ENCODE data around the gene NEXN. TPM values are rescaled to one million over a fixed set of nuclear protein-coding genes. Genes with fewer than 3 reads are reported as not detected.

NEXN gene
- total and polyA plus RNA-seq, 9 donors, result 57.9 to 291 (median 216) TPM

- no peak for DNase-seq
- Histone ChIP-seq H3K27ac (ENCODE audit: low read length) (no peak overlapping the region), H3K9me3 (replicated peaks; ENCODE audit: control insufficient read depth, low read depth, low read length) (no peaks in the 10 kb centered on the region), H3K4me3 (ENCODE audit: low read length) (no peak overlapping the region), H3K27me3 (ENCODE audit: control insufficient read depth, insufficient read depth, low read length) (no peaks in the 10 kb centered on the region), H3K4me1 (ENCODE audit: control insufficient read depth, insufficient read depth, low read length) (no peaks in the 10 kb centered on the region), H3K36me3 (ENCODE audit: control insufficient read depth, insufficient read depth, low read length) (peaks cover 34% of the 10 kb centered on the region)
- WGBS (ENCODE audit: insufficient coverage), result no CpG with 5 or more reads among the region's 2 CpGs
These were observed 66.1 kb downstream of the NEXN start for GRCh38 chr1:77954521-77954920.

GRCh38 chr1:77955709-77956108, 67.3 kb downstream of the NEXN start:
- no peak overlapping the region for H3K27ac ChIP-seq (ENCODE audit: low read length)
- peaks cover 38% of the 10 kb centered on the region for H3K36me3 ChIP-seq (ENCODE audit: control insufficient read depth, insufficient read depth, low read length)
- no peaks in the 10 kb centered on the region for H3K27me3 ChIP-seq (ENCODE audit: control insufficient read depth, insufficient read depth, low read length)
- no peaks in the 10 kb centered on the region for H3K4me1 ChIP-seq (ENCODE audit: control insufficient read depth, insufficient read depth, low read length)
- no peaks in the 10 kb centered on the region for H3K9me3 ChIP-seq (replicated peaks; ENCODE audit: control insufficient read depth, low read depth, low read length)
- H3K4me3 ChIP-seq (ENCODE audit: low read length), result no peak overlapping the region
- WGBS (ENCODE audit: insufficient coverage), result no CpG with 5 or more reads among the region's 3 CpGs
- DNase-seq, result no peak

GRCh38 chr1:77956464-77956863, 68.0 kb downstream of the NEXN start:
- WGBS (ENCODE audit: insufficient coverage), result no CpG with 5 or more reads among the region's 3 CpGs
- Histone ChIP-seq H3K27ac (ENCODE audit: low read length) (no peak overlapping the region), H3K36me3 (ENCODE audit: control insufficient read depth, insufficient read depth, low read length) (peaks cover 40% of the 10 kb centered on the region), H3K4me1 (ENCODE audit: control insufficient read depth, insufficient read depth, low read length) (no peaks in the 10 kb centered on the region), H3K4me3 (ENCODE audit: low read length) (no peak overlapping the region), H3K27me3 (ENCODE audit: control insufficient read depth, insufficient read depth, low read length) (no peaks in the 10 kb centered on the region), H3K9me3 (replicated peaks; ENCODE audit: control insufficient read depth, low read depth, low read length) (no peaks in the 10 kb centered on the region)
- DNase-seq, result no peak

GRCh38 chr1:77958391-77958790, 70.0 kb downstream of the NEXN start:
- no peaks in the 10 kb centered on the region for H3K27me3 ChIP-seq (ENCODE audit: control insufficient read depth, insufficient read depth, low read length)
- no peaks in the 10 kb centered on the region for H3K9me3 ChIP-seq (replicated peaks; ENCODE audit: control insufficient read depth, low read depth, low read length)
- no peak overlapping the region for H3K4me3 ChIP-seq (ENCODE audit: low read length)
- H3K36me3 ChIP-seq (ENCODE audit: control insufficient read depth, insufficient read depth, low read length), result peaks cover 47% of the 10 kb centered on the region
- H3K27ac ChIP-seq (ENCODE audit: low read length), result no peak overlapping the region
- DNase-seq, result no peak
- H3K4me1 ChIP-seq (ENCODE audit: control insufficient read depth, insufficient read depth, low read length), result no peaks in the 10 kb centered on the region

- Histone ChIP-seq H3K36me3 (ENCODE audit: control insufficient read depth, insufficient read depth, low read length) (peaks cover 48% of the 10 kb centered on the region), H3K4me3 (ENCODE audit: low read length) (no peak overlapping the region), H3K27ac (ENCODE audit: low read length) (no peak overlapping the region), H3K9me3 (replicated peaks; ENCODE audit: control insufficient read depth, low read depth, low read length) (no peaks in the 10 kb centered on the region), H3K4me1 (ENCODE audit: control insufficient read depth, insufficient read depth, low read length) (no peaks in the 10 kb centered on the region), H3K27me3 (ENCODE audit: control insufficient read depth, insufficient read depth, low read length) (no peaks in the 10 kb centered on the region)
- no peak for DNase-seq
- WGBS (ENCODE audit: insufficient coverage), result 100% methylated on average over 1 of the region's 2 CpGs
These were observed 70.4 kb downstream of the NEXN start for GRCh38 chr1:77958850-77959249.

- Histone ChIP-seq H3K36me3 (ENCODE audit: control insufficient read depth, insufficient read depth, low read length) (peaks cover 56% of the 10 kb centered on the region), H3K27me3 (ENCODE audit: control insufficient read depth, insufficient read depth, low read length) (no peaks in the 10 kb centered on the region), H3K4me3 (ENCODE audit: low read length) (no peak overlapping the region), H3K9me3 (replicated peaks; ENCODE audit: control insufficient read depth, low read depth, low read length) (no peaks in the 10 kb centered on the region), H3K27ac (ENCODE audit: low read length) (no peak overlapping the region), H3K4me1 (ENCODE audit: control insufficient read depth, insufficient read depth, low read length) (no peaks in the 10 kb centered on the region)
- 90% methylated on average over 2 of the region's 2 CpGs for WGBS (ENCODE audit: insufficient coverage)
- DNase-seq, result no peak
These were observed 73.0 kb downstream of the NEXN start for GRCh38 chr1:77961392-77961791.

GRCh38 chr1:77966291-77966690, 77.9 kb downstream of the NEXN start:
- H3K4me1 ChIP-seq (ENCODE audit: control insufficient read depth, insufficient read depth, low read length), result no peaks in the 10 kb centered on the region
- DNase-seq, result no peak
- H3K4me3 ChIP-seq (ENCODE audit: low read length), result no peak overlapping the region
- H3K27me3 ChIP-seq (ENCODE audit: control insufficient read depth, insufficient read depth, low read length), result no peaks in the 10 kb centered on the region
- no peaks in the 10 kb centered on the region for H3K9me3 ChIP-seq (replicated peaks; ENCODE audit: control insufficient read depth, low read depth, low read length)
- peaks cover 33% of the 10 kb centered on the region for H3K36me3 ChIP-seq (ENCODE audit: control insufficient read depth, insufficient read depth, low read length)
- no peak overlapping the region for H3K27ac ChIP-seq (ENCODE audit: low read length)
- 100% methylated on average over 3 of the region's 3 CpGs for WGBS (ENCODE audit: insufficient coverage)

GRCh38 chr1:77970192-77970591, 81.8 kb downstream of the NEXN start:
- H3K4me3 ChIP-seq (ENCODE audit: low read length), result no peak overlapping the region
- no CpG with 5 or more reads among the region's 1 CpG for WGBS (ENCODE audit: insufficient coverage)
- peaks cover 15% of the 10 kb centered on the region for H3K36me3 ChIP-seq (ENCODE audit: control insufficient read depth, insufficient read depth, low read length)
- no peaks in the 10 kb centered on the region for H3K4me1 ChIP-seq (ENCODE audit: control insufficient read depth, insufficient read depth, low read length)
- H3K27me3 ChIP-seq (ENCODE audit: control insufficient read depth, insufficient read depth, low read length), result no peaks in the 10 kb centered on the region
- no peaks in the 10 kb centered on the region for H3K9me3 ChIP-seq (replicated peaks; ENCODE audit: control insufficient read depth, low read depth, low read length)
- DNase-seq, result no peak
- H3K27ac ChIP-seq (ENCODE audit: low read length), result no peak overlapping the region

- Histone ChIP-seq H3K36me3 (ENCODE audit: control insufficient read depth, insufficient read depth, low read length) (peaks cover 5% of the 10 kb centered on the region), H3K27me3 (ENCODE audit: control insufficient read depth, insufficient read depth, low read length) (no peaks in the 10 kb centered on the region), H3K4me1 (ENCODE audit: control insufficient read depth, insufficient read depth, low read length) (peaks cover 9% of the 10 kb centered on the region), H3K27ac (ENCODE audit: low read length) (no peak overlapping the region), H3K4me3 (ENCODE audit: low read length) (no peak overlapping the region), H3K9me3 (replicated peaks; ENCODE audit: control insufficient read depth, low read depth, low read length) (no peaks in the 10 kb centered on the region)
- no peak for DNase-seq
- WGBS (ENCODE audit: insufficient coverage), result no CpG with 5 or more reads among the region's 3 CpGs
These were observed 83.7 kb downstream of the NEXN start for GRCh38 chr1:77972080-77972479.

GRCh38 chr1:77975386-77975785, 87.0 kb downstream of the NEXN start:
- Histone ChIP-seq H3K27ac (ENCODE audit: low read length) (no peak overlapping the region), H3K4me3 (ENCODE audit: low read length) (no peak overlapping the region), H3K9me3 (replicated peaks; ENCODE audit: control insufficient read depth, low read depth, low read length) (no peaks in the 10 kb centered on the region), H3K36me3 (ENCODE audit: control insufficient read depth, insufficient read depth, low read length) (peaks cover 5% of the 10 kb centered on the region), H3K4me1 (ENCODE audit: control insufficient read depth, insufficient read depth, low read length) (peaks cover 13% of the 10 kb centered on the region), H3K27me3 (ENCODE audit: control insufficient read depth, insufficient read depth, low read length) (no peaks in the 10 kb centered on the region)
- no peak for DNase-seq
- WGBS (ENCODE audit: insufficient coverage), result no CpG with 5 or more reads among the region's 4 CpGs

- Histone ChIP-seq H3K4me1 (ENCODE audit: control insufficient read depth, insufficient read depth, low read length) (peaks cover 13% of the 10 kb centered on the region), H3K36me3 (ENCODE audit: control insufficient read depth, insufficient read depth, low read length) (peaks cover 5% of the 10 kb centered on the region), H3K9me3 (replicated peaks; ENCODE audit: control insufficient read depth, low read depth, low read length) (no peaks in the 10 kb centered on the region), H3K27ac (ENCODE audit: low read length) (peak overlapping the region; percentile 11), H3K4me3 (ENCODE audit: low read length) (no peak overlapping the region), H3K27me3 (ENCODE audit: control insufficient read depth, insufficient read depth, low read length) (no peaks in the 10 kb centered on the region)
- DNase-seq, result peak; percentile 14
- no CpG with 5 or more reads among the region's 2 CpGs for WGBS (ENCODE audit: insufficient coverage)
These were observed 87.5 kb downstream of the NEXN start for GRCh38 chr1:77975907-77976306.

All from muscle of leg (tissue), 11 donors.